NOMO-1 treated with dmso at 0.1 percent for 144 hours (cell line): ENCODE measurements around the gene NFYC.

Experiments
- DNase-seq: peaks from one replicate; lab custom pipeline; 2025; ENCODE audit not compliant: unreplicated experiment; lab: John Stamatoyannopoulos, UW

Gene NFYC

DNA sequence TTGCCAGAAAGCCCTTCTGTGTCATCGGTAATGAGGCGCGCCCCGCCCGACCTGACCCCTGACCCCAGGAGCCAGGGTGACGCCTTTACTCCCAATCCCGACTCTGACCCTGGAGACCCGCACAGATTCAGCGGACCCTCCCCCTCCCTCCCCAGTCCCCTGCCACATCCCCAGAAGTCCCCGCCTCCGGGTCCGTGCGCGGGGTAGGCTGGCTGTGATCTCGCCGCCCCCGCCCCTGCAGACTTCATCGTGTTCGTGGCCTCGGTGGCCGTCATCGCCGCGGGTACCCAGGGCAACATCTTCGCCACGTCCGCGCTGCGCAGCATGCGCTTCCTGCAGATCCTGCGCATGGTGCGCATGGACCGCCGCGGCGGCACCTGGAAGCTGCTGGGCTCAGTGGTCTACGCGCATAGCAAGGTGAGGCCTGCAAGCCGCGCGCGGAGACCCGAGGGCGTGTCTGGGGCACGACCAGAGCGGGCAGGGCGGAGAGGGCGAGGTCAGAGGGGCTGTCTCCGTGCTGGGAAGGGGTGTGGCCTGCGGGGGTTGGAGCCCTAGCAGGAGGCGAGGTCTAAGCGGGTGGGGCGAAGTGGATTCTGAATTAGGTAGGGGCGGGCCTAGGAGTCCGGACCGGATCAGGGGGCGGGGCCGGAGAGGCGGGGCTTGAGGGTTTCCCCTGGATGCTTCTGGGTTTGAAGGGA lies 126.9 kb downstream of the NFYC start:
- no peak for DNase-seq

DNA sequence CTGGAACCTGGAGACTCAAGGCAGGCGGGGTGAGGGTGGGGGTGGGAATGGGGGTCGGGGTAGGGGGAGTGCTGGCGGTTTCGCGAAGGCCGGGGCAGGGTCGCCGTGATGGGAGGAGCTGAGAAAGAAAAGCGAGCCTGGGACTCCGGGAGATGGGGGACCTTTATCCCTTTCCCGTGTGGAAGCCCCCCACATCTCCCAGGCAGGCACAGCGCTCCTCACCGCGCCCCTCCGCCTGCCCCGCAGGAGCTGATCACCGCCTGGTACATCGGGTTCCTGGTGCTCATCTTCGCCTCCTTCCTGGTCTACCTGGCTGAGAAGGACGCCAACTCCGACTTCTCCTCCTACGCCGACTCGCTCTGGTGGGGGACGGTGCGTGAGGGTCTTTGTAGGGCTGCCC lies 127.6 kb downstream of the NFYC start:
- no peak for DNase-seq

GRCh38 chr1:40820251-40820797 lies 128.8 kb downstream of the NFYC start:
- peak; percentile 19 for DNase-seq
